NCI-H128 (cell line): ENCODE results near the gene CHTOP.
A peak's percentile ranks its signal among the peaks of the same experiment; 100 is the strongest.
"Not testable (repeated sequence)": the region's sequence is repeated elsewhere in the genome, so short reads cannot be mapped to it uniquely, and the experiment has no call there.

ENCODE experiments used
- DNase-seq: peaks from one replicate; lab custom pipeline; 2025; ENCODE audit not compliant: unreplicated experiment; lab: John Stamatoyannopoulos, UW

CHTOP gene

DNA sequence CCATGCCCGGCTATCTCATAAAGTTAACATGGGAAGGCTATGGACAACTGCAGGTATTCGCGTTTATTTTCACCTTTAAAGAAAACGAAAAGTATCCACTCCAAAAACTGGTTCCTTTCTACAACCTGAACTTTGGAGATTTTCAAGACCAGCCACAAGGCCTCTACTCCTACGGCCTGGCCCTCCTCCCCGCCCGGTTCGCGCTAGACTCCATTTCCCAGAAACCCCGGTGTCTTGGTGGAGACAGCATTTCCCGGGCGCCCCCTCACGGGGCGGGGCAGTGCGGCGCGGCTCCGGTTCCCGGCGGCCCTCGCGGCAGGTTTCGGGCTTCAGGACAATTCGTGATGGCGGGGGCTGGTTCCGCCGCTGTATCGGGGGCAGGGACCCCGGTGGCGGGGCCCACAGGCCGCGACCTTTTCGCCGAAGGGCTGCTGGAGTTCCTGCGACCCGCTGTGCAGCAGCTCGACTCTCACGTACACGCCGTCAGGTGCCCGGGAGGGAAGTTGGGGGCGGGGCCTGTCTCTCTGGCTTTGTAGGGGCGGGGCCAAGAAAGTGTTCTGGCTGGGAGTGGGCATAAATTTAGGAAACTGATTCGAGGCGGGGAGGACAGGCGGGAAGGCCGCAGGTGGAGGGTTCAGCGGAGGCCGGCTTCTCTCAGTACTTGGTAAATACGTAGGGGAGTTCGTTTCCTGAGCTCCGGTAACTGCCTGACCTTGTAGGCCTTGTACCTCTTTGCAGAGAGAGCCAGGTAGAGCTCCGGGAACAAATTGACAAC, 24.7 kb downstream of the CHTOP start, which contains the start of gene SNAPIN:
SNAPIN (plus strand) TSS at position 304 of the 775 bp plus-strand sequence; CDS start at position 345, 41 bp downstream.
- peak; percentile 77 for DNase-seq

GRCh38 chr1:153659175-153659534, 25.3 kb downstream of the CHTOP start:
- DNase-seq = no peak

- DNase-seq = no peak
These were observed 25.8 kb downstream of the CHTOP start for GRCh38 chr1:153659656-153660055.

DNA sequence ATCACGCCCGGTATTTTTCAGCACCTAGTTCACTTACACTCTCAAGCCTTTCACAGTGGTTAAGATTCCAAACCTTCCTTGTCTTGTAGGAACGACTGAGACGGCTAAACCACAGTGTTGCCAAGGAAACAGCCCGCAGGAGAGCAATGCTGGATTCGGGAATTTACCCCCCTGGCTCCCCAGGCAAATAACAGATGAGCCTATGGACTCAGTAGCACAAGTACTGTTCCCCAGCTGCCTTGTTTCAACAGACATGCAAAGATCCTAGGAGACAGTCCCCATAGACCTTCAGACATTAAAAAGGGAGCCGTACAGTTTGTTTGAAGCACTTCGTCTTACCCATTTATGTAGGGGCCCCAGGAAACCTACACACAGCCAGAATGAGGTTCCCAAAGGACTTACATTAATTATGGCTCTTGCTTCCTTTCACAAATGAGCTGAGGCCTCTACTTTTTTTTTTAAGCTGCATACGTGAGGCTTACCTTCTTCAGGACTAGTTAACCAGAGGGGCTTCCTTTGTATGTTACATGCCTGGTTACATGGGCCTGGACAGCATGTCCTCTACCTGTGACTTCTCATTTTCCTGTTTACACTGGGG, 27.3 kb downstream of the CHTOP start:
- no peak for DNase-seq

DNA sequence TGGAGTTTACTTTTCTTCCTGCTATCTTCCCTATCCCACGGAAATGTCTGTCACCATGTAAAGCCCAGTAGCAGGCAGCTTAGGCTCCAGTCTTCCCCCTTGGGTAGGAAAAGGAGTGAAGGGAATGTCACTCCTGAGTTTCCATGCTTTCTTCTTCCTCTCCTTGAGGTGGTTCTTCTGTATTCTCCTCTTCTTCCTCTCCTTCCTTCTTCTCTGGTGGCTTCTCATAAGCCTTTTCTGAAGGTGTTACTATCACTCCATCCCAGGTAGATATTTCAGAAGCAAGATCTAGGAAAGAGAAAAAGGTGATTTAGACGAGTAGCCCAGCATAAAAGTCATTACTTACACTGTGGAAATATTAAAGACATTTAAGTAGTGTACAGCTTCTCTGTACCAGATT, 28.4 kb downstream of the CHTOP start:
- no peak for DNase-seq

GRCh38 chr1:153663211-153663610, 29.3 kb downstream of the CHTOP start:
- no peak for DNase-seq

DNA sequence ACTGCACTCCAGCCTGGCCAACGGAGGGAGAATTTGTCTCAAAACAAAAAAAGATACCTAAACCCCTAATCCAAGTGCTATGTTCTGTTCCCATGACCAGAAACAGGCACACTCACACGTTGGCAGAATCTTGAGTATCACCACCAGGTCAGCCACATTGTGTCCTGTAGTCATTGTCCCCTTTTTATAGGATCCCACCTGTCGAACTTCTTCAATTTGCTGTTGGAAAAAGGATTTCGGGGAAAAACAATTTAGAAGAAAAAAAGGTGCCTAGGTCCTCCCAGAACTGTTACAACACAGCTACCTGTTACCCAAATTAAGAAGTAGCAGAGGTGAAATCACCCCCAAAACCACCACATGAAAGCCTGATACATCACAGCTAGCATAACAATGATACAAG, 33.6 kb downstream of the CHTOP start:
- DNase-seq = no peak

DNA sequence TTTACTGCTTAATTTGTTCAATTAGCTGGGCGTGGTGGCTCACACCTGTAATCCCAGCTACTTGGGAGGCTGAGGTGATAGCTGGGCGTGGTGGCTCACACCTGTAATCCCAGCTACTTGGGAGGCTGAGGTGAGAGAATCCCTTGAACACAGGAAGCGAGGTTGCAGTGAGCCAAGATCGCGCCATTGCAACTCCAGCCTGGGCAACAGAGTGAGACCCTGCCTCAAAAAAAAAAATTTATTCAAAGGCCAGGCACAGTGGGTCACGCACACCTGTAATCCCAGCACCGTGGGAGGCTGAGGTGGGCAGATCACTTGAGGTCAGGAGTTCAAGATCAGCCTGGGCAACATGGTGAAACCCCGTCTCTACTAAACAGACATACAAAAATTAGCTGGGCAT, 34.8 kb downstream of the CHTOP start:
- not testable (repeated sequence) for DNase-seq

- no peak for DNase-seq
These were observed 35.7 kb downstream of the CHTOP start for GRCh38 chr1:153669606-153670005.

DNA sequence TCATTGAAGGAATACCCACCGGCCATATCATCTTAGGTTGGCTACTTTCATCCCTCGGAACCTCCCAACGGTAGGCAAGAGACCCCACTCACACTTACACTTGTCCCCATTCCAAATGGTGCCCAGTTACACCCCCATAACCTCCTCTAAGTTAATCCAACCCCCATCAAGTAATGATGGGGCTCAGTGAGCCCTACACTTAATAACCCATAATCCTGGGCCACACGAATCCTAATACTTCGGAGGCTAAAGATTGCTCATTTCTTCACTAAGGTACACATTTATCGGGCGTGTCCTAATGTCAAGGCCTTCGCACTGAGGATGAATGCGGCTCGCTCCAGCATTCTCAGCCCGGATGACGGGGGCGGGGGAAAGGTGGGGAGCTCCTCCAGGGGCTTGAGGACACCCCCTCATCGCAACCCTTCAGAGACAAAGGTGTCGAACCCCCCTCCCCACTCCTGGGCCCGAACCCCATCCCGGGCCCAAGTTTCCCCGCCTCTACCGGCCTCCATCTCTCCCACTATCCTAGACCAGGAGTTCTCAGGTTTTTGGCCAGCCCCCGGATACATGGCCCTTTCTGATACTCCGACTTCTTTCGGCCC, 36.5 kb downstream of the CHTOP start:
- no peak for DNase-seq

GRCh38 chr1:153670859-153671627, 37.2 kb downstream of the CHTOP start, which contains the start of gene ILF2:
ILF2 (minus strand) TSS chr1:153670993; CDS start chr1:153670922, 71 bp downstream.
- peak; percentile 99 for DNase-seq

GRCh38 chr1:153671628-153672353, 37.9 kb downstream of the CHTOP start:
- not testable (repeated sequence) for DNase-seq

DNA sequence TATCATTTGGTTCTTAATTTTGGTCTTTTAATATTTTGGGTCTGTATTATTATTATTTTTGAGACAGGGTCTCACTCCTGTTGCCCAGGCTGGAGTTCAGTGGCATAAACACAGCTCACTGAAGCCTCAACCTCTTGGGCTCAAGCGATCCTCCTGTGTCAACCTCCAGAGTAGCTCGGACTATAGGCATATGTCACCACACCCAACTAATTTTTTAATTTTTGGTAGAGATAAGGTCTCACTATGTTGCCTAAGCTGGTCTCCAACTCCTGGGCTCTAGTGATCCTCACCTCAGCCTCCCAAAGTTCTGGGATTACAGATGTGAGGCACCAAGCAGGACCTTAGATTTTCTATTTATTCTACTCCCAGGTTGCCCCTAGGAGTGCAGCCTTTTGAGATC, 39.6 kb downstream of the CHTOP start:
- DNase-seq = no peak

GRCh38 chr1:153677718-153678518, 44.1 kb downstream of the CHTOP start:
- peak; percentile 19 for DNase-seq

DNA sequence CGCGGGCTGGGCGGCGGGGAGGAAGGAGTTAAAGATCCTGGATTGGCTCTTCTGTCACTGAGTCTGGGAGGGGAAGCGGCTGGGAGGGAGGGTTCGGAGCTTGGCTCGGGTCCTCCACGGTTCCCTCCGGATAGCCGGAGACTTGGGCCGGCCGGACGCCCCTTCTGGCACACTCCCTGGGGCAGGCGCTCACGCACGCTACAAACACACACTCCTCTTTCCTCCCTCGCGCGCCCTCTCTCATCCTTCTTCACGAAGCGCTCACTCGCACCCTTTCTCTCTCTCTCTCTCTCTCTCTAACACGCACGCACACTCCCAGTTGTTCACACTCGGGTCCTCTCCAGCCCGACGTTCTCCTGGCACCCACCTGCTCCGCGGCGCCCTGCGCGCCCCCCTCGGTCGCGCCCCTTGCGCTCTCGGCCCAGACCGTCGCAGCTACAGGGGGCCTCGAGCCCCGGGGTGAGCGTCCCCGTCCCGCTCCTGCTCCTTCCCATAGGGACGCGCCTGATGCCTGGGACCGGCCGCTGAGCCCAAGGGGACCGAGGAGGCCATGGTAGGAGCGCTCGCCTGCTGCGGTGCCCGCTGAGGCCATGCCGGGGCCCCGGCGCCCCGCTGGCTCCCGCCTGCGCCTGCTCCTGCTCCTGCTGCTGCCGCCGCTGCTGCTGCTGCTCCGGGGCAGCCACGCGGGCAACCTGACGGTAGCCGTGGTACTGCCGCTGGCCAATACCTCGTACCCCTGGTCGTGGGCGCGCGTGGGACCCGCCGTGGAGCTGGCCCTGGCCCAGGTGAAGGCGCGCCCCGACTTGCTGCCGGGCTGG, 44.9 kb downstream of the CHTOP start, which contains the start of gene NPR1:
NPR1 (plus strand) TSS at position 170 of the 818 bp plus-strand sequence; CDS start at position 591, 421 bp downstream.
- no peak for DNase-seq

DNA sequence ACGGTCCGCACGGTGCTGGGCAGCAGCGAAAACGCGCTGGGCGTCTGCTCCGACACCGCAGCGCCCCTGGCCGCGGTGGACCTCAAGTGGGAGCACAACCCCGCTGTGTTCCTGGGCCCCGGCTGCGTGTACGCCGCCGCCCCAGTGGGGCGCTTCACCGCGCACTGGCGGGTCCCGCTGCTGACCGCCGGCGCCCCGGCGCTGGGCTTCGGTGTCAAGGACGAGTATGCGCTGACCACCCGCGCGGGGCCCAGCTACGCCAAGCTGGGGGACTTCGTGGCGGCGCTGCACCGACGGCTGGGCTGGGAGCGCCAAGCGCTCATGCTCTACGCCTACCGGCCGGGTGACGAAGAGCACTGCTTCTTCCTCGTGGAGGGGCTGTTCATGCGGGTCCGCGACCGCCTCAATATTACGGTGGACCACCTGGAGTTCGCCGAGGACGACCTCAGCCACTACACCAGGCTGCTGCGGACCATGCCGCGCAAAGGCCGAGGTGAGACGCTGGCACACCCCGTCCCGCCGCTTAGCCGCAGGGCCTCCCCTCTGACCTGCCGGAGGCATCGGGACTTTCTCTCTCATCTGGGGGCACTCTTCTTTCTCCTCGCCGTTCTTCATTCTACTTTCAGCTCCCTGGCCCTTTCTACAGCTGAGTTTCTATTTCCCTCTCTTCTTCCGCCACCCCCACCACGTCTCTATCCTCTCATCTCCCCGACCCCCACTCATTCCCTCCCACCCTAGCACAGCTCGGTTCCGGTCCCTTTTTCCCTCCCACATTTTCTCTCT, 45.7 kb downstream of the CHTOP start:
- DNase-seq = no peak

DNA sequence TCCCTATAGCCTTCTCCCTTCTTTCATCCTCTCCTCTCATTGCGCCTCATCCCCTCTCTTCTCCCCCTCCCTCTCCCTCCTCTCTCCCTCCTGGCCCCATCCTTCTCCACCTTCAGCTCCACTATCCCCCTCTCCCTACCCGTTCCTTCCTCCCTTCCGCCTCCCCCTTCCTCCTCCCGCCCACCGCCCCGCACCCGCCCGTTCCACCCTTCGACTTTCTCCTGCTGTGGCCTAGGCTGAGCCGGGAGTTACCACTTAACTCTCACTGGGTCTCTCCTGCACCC, 46.2 kb downstream of the CHTOP start:
- no peak for DNase-seq

GRCh38 chr1:153682730-153683129, 48.9 kb downstream of the CHTOP start:
- DNase-seq = no peak
